Cardiac muscle cell (in vitro differentiated cells and primary cell): ENCODE measurements around the gene RIPK1. TPM values are rescaled to one million over a fixed set of nuclear protein-coding genes. Genes with fewer than 3 reads are reported as not detected.

Experiments used
- DNase-seq, 2 donors: peaks; one replicate each; pipeline versions ENCODE4 v3.0.0 to v3.0.0-alpha.2; 2010 to 2017; ENCODE audit warnings: low read depth in 1 of 2, low spot score in 1 of 2
- H3K27ac ChIP-seq: fragments of 200-600 bp; sonication (generic); 2 replicates; pipeline ENCODE4 v1.5.1; 2016
- H3K27me3 ChIP-seq: fragments of 200-600 bp; sonication (generic); 2 replicates; pipeline ENCODE4 v1.6.0; 2016; ENCODE audit warnings: control low read depth
- H3K36me3 ChIP-seq: fragments of 200-600 bp; sonication (generic); 2 replicates; pipeline ENCODE4 v1.5.1; 2016; ENCODE audit warnings: control low read depth
- H3K4me1 ChIP-seq: fragments of 200-600 bp; sonication (generic); 2 replicates; pipeline ENCODE4 v1.8.1; 2017; ENCODE audit warnings: low read depth, mild to moderate bottlenecking, mixed run types
- H3K4me3 ChIP-seq: fragments of 200-600 bp; sonication (generic); 2 replicates; pipeline ENCODE4 v1.5.1; 2016; ENCODE audit warnings: mild to moderate bottlenecking
- H3K9me3 ChIP-seq: fragments of 200-600 bp; sonication (generic); 2 replicates; pipeline ENCODE4 v1.5.1; 2017; ENCODE audit warnings: low read depth, mild to moderate bottlenecking, control low read depth
- polyA plus RNA-seq: library from polyadenylated mRNA; unstranded; fragments of >200 nt; fragmentation: Nextera tagmentation; extraction: Ambion mirVana; gene quantifications from 2 replicates; pipeline ENCODE4 v1.2.1, GENCODE V29; 2016
- total RNA-seq: library from RNA; depleted of rRNA; stranded (reverse); fragments of >200 nt; gene quantifications from 2 replicates; pipeline ENCODE4 v1.2.3, GENCODE V29; 2016
- TF ChIP-seq, protein P1 (sequence below): IDR thresholded peaks from 2 replicates; pipeline ENCODE4 v1.5.1; 2012; ENCODE audit warnings: low read depth, mild to moderate bottlenecking, low read length

The RIPK1 gene
- total and polyA plus RNA-seq, 2 experiments from 2014 or later: 3.4 to 7.4 TPM

DNA sequence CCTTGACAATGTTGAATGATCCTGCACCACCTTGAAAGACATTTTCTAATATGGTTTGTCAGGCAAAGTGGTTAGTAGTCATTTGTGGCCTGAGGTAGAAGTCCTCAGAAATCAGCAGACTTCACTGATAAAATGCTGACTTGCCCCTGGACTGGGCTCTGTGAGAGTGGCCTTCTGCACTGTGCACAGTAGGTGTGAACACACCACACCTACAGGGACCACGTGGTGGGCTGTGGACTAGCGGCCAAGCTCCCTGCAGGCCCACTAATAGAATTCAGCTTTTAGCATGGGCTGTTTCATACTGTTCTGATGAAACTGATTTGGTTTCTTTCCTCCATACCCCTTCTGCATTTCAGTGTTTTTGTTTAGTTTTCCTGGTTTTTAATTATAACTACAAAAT, 57.5 kb downstream of the RIPK1 start:
- Histone ChIP-seq H3K27me3 (no peaks in the 10 kb centered on the region), H3K36me3 (peaks cover 21% of the 10 kb centered on the region), H3K4me1 (no peaks in the 10 kb centered on the region), H3K9me3 (no peaks in the 10 kb centered on the region), H3K4me3 (no peak overlapping the region), H3K27ac (no peak overlapping the region)
- no peak for DNase-seq
- TF ChIP-seq, protein P1, sequence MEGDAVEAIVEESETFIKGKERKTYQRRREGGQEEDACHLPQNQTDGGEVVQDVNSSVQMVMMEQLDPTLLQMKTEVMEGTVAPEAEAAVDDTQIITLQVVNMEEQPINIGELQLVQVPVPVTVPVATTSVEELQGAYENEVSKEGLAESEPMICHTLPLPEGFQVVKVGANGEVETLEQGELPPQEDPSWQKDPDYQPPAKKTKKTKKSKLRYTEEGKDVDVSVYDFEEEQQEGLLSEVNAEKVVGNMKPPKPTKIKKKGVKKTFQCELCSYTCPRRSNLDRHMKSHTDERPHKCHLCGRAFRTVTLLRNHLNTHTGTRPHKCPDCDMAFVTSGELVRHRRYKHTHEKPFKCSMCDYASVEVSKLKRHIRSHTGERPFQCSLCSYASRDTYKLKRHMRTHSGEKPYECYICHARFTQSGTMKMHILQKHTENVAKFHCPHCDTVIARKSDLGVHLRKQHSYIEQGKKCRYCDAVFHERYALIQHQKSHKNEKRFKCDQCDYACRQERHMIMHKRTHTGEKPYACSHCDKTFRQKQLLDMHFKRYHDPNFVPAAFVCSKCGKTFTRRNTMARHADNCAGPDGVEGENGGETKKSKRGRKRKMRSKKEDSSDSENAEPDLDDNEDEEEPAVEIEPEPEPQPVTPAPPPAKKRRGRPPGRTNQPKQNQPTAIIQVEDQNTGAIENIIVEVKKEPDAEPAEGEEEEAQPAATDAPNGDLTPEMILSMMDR: no peak

DNA sequence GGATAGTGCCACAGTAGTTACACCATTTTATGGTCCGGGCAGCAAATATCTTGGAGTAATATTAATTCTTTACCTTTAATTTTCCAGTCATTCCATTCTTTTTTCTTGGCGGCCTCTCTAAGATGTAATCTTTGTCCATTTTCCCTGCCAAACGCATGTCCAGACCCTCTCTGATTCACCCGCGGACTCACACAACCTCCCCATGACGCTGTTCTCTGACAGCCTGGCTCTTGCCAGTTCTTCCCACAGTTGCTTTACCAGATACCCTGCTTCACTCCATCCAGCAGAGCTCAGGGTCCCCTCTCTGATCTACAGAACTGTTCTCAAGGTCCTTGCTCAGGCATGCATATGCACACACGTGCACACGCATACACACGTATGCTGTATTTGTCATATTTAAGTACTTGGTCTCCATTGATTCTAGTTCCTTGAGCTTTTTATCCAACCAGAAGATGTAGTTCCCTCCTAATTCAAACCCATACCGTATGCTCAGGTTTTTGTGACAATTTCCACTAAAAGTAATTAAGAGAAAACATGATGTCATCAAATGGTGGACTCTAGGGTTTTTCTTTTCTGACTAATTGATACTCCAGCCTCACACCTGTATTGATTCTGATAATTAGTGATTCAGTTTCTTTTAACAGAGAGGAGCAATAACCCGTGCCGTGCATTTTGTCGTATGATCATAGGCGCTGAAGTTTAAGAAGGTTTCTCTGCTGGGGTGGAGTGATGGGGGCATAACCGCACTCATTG, 60.2 kb downstream of the RIPK1 start:
- H3K27ac ChIP-seq: no peak overlapping the region
- peaks cover 30% of the 10 kb centered on the region for H3K36me3 ChIP-seq
- H3K4me1 ChIP-seq: no peaks in the 10 kb centered on the region
- TF ChIP-seq, protein P1: no peak
- no peaks in the 10 kb centered on the region for H3K27me3 ChIP-seq
- no peak for DNase-seq
- no peaks in the 10 kb centered on the region for H3K9me3 ChIP-seq
- H3K4me3 ChIP-seq: no peak overlapping the region

DNA sequence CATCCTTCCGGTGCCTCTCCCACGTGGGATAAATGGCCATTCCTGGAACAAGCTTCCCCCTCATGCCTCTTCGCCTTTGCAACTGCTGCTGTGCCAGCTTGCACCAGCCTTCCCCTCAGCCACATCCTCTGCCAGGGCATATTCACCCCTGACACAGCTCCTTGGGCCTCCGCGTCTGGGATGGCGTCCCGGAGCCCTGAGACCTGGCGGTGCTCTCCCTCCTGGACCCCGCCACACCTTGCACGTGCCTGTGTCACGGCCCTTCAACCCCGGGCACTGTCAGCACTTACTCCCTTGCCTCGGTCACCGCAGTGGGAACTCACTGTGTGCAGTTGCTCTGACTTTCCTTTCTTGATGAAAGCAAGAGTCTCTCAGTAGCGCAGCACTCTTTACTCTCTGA, 63.4 kb downstream of the RIPK1 start:
- Histone ChIP-seq H3K27me3 (no peaks in the 10 kb centered on the region), H3K9me3 (no peaks in the 10 kb centered on the region), H3K27ac (no peak overlapping the region), H3K36me3 (peaks cover 33% of the 10 kb centered on the region), H3K4me1 (no peaks in the 10 kb centered on the region), H3K4me3 (no peak overlapping the region)
- TF ChIP-seq, protein P1: no peak
- DNase-seq: no peak

DNA sequence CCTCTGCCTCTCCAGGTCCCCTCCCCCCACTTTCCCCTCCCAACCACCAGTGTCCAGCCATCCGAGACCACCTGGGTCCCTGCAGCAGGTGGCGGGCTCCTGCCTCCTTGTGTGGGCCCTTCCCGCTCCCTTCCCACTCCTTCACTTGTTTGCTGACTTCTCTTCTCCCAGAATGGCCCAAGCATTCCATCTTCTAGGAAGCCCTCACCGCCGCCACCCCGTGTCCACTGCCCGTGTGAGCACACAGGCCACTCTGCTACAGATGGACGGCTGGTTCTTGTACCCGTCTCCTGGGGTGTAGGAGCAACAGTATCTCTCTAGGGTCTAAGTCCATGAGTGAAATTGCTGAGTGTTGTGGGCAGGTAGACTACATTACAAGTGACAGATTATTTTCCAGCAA, 65.2 kb downstream of the RIPK1 start:
- no peaks in the 10 kb centered on the region for H3K4me1 ChIP-seq
- no peaks in the 10 kb centered on the region for H3K27me3 ChIP-seq
- no peaks in the 10 kb centered on the region for H3K9me3 ChIP-seq
- peaks cover 38% of the 10 kb centered on the region for H3K36me3 ChIP-seq
- H3K27ac ChIP-seq: no peak overlapping the region
- DNase-seq: no peak
- TF ChIP-seq, protein P1: no peak
- no peak overlapping the region for H3K4me3 ChIP-seq

DNA sequence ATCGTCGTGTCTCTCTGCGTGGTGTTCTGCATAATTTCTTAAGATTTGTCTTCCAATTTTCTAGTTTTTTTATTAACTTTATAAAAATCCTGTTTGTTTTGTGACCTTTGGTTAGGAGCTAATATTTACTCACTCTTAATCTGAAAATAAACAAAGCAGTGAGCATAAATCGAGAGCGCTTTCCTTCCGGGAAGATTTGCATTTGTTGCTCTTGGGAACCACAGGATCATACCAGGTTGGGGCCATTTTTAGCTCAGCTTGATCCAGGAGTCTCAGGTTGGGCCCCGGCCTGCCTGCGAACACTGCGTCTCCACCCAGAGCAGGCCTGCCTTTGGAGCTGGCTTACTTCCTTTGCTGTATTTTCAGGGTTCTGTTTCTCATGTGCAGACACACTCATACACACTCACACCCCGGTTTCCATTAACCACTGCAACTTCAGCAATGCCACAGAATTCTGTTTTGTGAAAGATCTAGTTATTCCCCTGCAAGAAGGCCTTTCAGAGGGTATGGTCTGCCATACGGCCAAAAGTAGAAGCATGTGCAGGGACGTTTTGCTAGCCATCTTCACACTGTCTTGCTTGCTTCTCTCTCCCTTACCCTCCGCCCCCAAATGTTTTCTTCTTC, 67.5 kb downstream of the RIPK1 start:
- Histone ChIP-seq H3K4me1 (no peaks in the 10 kb centered on the region), H3K27ac (no peak overlapping the region), H3K4me3 (no peak overlapping the region), H3K9me3 (no peaks in the 10 kb centered on the region), H3K27me3 (no peaks in the 10 kb centered on the region), H3K36me3 (peaks cover 46% of the 10 kb centered on the region)
- TF ChIP-seq, protein P1: no peak
- no peak for DNase-seq
